Activated CD8-positive, alpha-beta memory T cell treated with anti-CD3 and anti-CD28 coated beads, Interleukin-2, amount 50 U/mL, for 48 hours (primary cell): ENCODE data around the gene FAM136A.
"Not testable (repeated sequence)": the region's sequence is repeated elsewhere in the genome, so short reads cannot be mapped to it uniquely, and the experiment has no call there.

Source experiments
- DNase-seq: peaks from one replicate; pipeline ENCODE4 v3.0.0-alpha.2; 2020

Gene FAM136A

GRCh38 chr2:70301344-70302194, at the start of gene FAM136A:
Gene FAM136A, minus strand, starts transcription at chr2:70302067. Its CDS starts 56 bp downstream, at chr2:70302011.
- peak; percentile 96 for DNase-seq

GRCh38 chr2:70349921-70350685, 48.2 kb upstream of the FAM136A start:
- no peak for DNase-seq

GRCh38 chr2:70347831-70348230, 46.0 kb upstream of the FAM136A start:
- DNase-seq = no peak

- DNase-seq = no peak
These were observed 42.3 kb upstream of the FAM136A start for GRCh38 chr2:70344195-70344594.

GRCh38 chr2:70341477-70341765, 39.6 kb upstream of the FAM136A start:
- DNase-seq = no peak

GRCh38 chr2:70340761-70341476, 39.1 kb upstream of the FAM136A start:
- DNase-seq = no peak

GRCh38 chr2:70340075-70340474, 38.2 kb upstream of the FAM136A start:
- no peak for DNase-seq

GRCh38 chr2:70336552-70336951, 34.7 kb upstream of the FAM136A start:
- DNase-seq = peak; percentile 28

GRCh38 chr2:70331012-70331411, 29.1 kb upstream of the FAM136A start:
- DNase-seq = no peak

GRCh38 chr2:70330476-70330875, 28.6 kb upstream of the FAM136A start:
- DNase-seq = no peak

- no peak for DNase-seq
These were observed 27.2 kb upstream of the FAM136A start for GRCh38 chr2:70328921-70329561.

GRCh38 chr2:70325875-70326274, 24.0 kb upstream of the FAM136A start:
- no peak for DNase-seq

GRCh38 chr2:70322518-70322917, 20.7 kb upstream of the FAM136A start:
- no peak for DNase-seq

GRCh38 chr2:70321370-70321769, 19.5 kb upstream of the FAM136A start:
- DNase-seq = no peak

- DNase-seq = no peak
These were observed 12.8 kb upstream of the FAM136A start for GRCh38 chr2:70314640-70315039.

- no peak for DNase-seq
These were observed 10.7 kb upstream of the FAM136A start for GRCh38 chr2:70312560-70312959.

GRCh38 chr2:70310899-70311298, 9.0 kb upstream of the FAM136A start:
- no peak for DNase-seq

- peak; percentile 40 for DNase-seq
These were observed 3.7 kb upstream of the FAM136A start for GRCh38 chr2:70305531-70305930.

- no peak for DNase-seq
These were observed 2.6 kb upstream of the FAM136A start for GRCh38 chr2:70304498-70304897.

- peak; percentile 40 for DNase-seq
These were observed 1.3 kb upstream of the FAM136A start for GRCh38 chr2:70303186-70303585.

GRCh38 chr2:70302195-70302546, 304 bp upstream of the FAM136A start:
- not testable (repeated sequence) for DNase-seq

GRCh38 chr2:70300771-70301343, 1.0 kb downstream of the FAM136A start:
- peak; percentile 52 for DNase-seq

GRCh38 chr2:70297828-70298227, 4.0 kb downstream of the FAM136A start:
- DNase-seq = not testable (repeated sequence)
